HepG2 (cell line): ENCODE results near the gene MTIF3. TPM values are rescaled to one million over a fixed set of nuclear protein-coding genes. Genes with fewer than 3 reads are reported as not detected.
A peak's percentile ranks its signal among the peaks of the same experiment; 100 is the strongest.

Experiments
- CENPT ChIP-seq: sonication (generic); formaldehyde crosslinking; IDR thresholded peaks from 2 replicates; pipeline ENCODE4 v1.8.0; 2022; ENCODE audit warnings: low read depth, mild to moderate bottlenecking, moderate library complexity, missing genetic modification reagents
- DMTF1 ChIP-seq: sonication (generic); formaldehyde crosslinking; IDR thresholded peaks from 2 replicates; pipeline ENCODE4 v1.4.0; 2020; ENCODE audit warnings: mild to moderate bottlenecking, missing genetic modification reagents
- ELF3 ChIP-seq: IDR thresholded peaks from 2 replicates; pipeline ENCODE4 v1.6.1; 2016; ENCODE audit warnings: missing genetic modification reagents, missing compliant biosample characterization
- FOXP4 ChIP-seq: sonication (generic); formaldehyde crosslinking; IDR thresholded peaks from 2 replicates; pipeline ENCODE4 v1.4.0; 2020; ENCODE audit warnings: missing genetic modification reagents
- KLF12 ChIP-seq: sonication (generic); formaldehyde crosslinking; IDR thresholded peaks from 2 replicates; pipeline ENCODE4 v1.4.0; 2020; ENCODE audit warnings: missing genetic modification reagents, borderline replicate concordance
- KLF9 ChIP-seq: IDR thresholded peaks from 2 replicates; pipeline ENCODE4 v1.6.1; 2016; ENCODE audit warnings: low read depth
- MAFF ChIP-seq: IDR thresholded peaks from 2 replicates; pipeline ENCODE4 v1.6.1; 2011; ENCODE audit warnings: low read depth, low read length, improper control_type of control experiment
- MNT ChIP-seq: fragments of 450-650 bp; IDR thresholded peaks from 2 replicates; pipeline ENCODE4 v1.6.1; 2016
- NCOA1 ChIP-seq: sonication (generic); formaldehyde crosslinking; IDR thresholded peaks from 2 replicates; pipeline ENCODE4 v1.9.0; 2021; ENCODE audit warnings: missing genetic modification reagents
- POGK ChIP-seq: sonication (generic); formaldehyde crosslinking; conservative IDR thresholded peaks from 2 replicates; pipeline ENCODE4 v1.8.0; 2022; ENCODE audit warnings: mild to moderate bottlenecking, moderate library complexity, missing genetic modification reagents
- RBM39 ChIP-seq: fragments of 200-400 bp; formaldehyde crosslinking; IDR thresholded peaks from one replicate; pipeline ENCODE4 v1.6.1; 2018; ENCODE audit warnings: antibody characterized with exemption, mild to moderate bottlenecking, low read depth, low read length; ENCODE audit not compliant: poor library complexity, severe bottlenecking
- SRY ChIP-seq: sonication (generic); formaldehyde crosslinking; IDR thresholded peaks from 2 replicates; pipeline ENCODE4 v1.8.0; 2022; ENCODE audit warnings: mild to moderate bottlenecking, missing genetic modification reagents
- TBP ChIP-seq: sonication (generic); formaldehyde crosslinking; IDR thresholded peaks from 2 replicates; pipeline ENCODE4 v1.5.0; 2020; ENCODE audit warnings: missing genetic modification reagents
- TERF1 ChIP-seq: sonication (generic); formaldehyde crosslinking; IDR thresholded peaks from 2 replicates; pipeline ENCODE4 v1.8.0; 2022; ENCODE audit warnings: mild to moderate bottlenecking, missing genetic modification reagents, moderate library complexity
- ZBTB14 ChIP-seq: sonication (generic); formaldehyde crosslinking; IDR thresholded peaks from 2 replicates; pipeline ENCODE4 v1.4.0; 2020; ENCODE audit warnings: missing genetic modification reagents
- ZNF235 ChIP-seq: sonication (generic); formaldehyde crosslinking; IDR thresholded peaks from 2 replicates; pipeline ENCODE4 v1.8.1; 2023; ENCODE audit warnings: mild to moderate bottlenecking, missing genetic modification reagents, borderline replicate concordance
- ZNF33B ChIP-seq: sonication (generic); formaldehyde crosslinking; IDR thresholded peaks from 2 replicates; pipeline ENCODE4 v1.5.1; 2020; ENCODE audit warnings: mild to moderate bottlenecking, missing genetic modification reagents
- ZNF550 ChIP-seq: sonication (generic); formaldehyde crosslinking; IDR thresholded peaks from 2 replicates; pipeline ENCODE4 v1.4.0; 2020; ENCODE audit warnings: mild to moderate bottlenecking, missing genetic modification reagents, borderline replicate concordance
- polyA plus RNA-seq, 8 experiments: library from polyadenylated mRNA; depleted of rRNA in 3 of 8; stranded (reverse) in 7 of 8; unstranded in 1 of 8; fragments of >200 nt; fragmentation: Illumina TruSeq in 4 of 8; extraction: Trizol in 4 of 8; gene quantifications; 2 replicates each; pipeline versions ENCODE4 v1.2.1 to v1.2.3, GENCODE V29; 2011 to 2016; ENCODE audit warnings: low read depth in 4 of 8, missing spikeins in 1 of 8, mixed read lengths in 1 of 8; ENCODE audit not compliant: insufficient read depth in 1 of 8
- total RNA-seq, 5 experiments: library from RNA; depleted of rRNA; stranded (reverse); fragments of >200 nt; fragmentation: Illumina TruSeq; extraction: Trizol; gene quantifications; 2 replicates each; pipeline ENCODE4 v1.2.3, GENCODE V29; 2016; ENCODE audit warnings: low read depth in 1 of 5

Gene MTIF3
- total and polyA plus RNA-seq, 2 of the 13 experiments (the other 11 are each of a cell fraction or from before 2014, with no cell fraction given), result 33.7 to 40.6 TPM

- TF ChIP-seq DMTF1, result peak; percentile 90; the same call in 1 of the 2 replicates
- TF ChIP-seq TBP (CRISPR knock-in tag), result no peak
- TF ChIP-seq NCOA1 (CRISPR knock-in tag), result no peak
- peak; percentile 91; the same call in 1 of the 2 replicates for TF ChIP-seq ZNF33B (CRISPR knock-in tag)
- TF ChIP-seq ZBTB14 (CRISPR knock-in tag), result peak; percentile 88
- no peak for TF ChIP-seq RBM39
- TF ChIP-seq KLF12 (CRISPR knock-in tag), result peak; percentile 89
- peak; percentile 92 for TF ChIP-seq ELF3 (CRISPR knock-in tag)
- TF ChIP-seq SRY, result peak; percentile 97; the same call in 1 of the 2 replicates
- no peak for TF ChIP-seq KLF9 (CRISPR knock-in tag)
- peak; percentile 33; the same call in 1 of the 2 replicates for TF ChIP-seq FOXP4 (CRISPR knock-in tag)
- peak; percentile 89; the same call in 1 of the 2 replicates for TF ChIP-seq TERF1 (CRISPR knock-in tag)
- peak; percentile 94 for TF ChIP-seq POGK (CRISPR knock-in tag)
- peak; percentile 44; the same call in 1 of the 2 replicates for TF ChIP-seq MNT
- TF ChIP-seq CENPT, result peak; percentile 98
- TF ChIP-seq MAFF, result no peak
- TF ChIP-seq ZNF235 (CRISPR knock-in tag), result peak; percentile 98
- no peak for TF ChIP-seq ZNF550
Measured at GRCh38 chr13:27424246-27425157, 25.9 kb downstream of the MTIF3 start, which contains the start of gene GTF3A (continued).
